Loucy (cell line): ENCODE measurements around the gene CASQ1.

ENCODE experiments used
- EZH2phosphoT487 ChIP-seq: fragments of 200-600 bp; IDR thresholded peaks from 2 replicates; pipeline ENCODE4 v1.6.1; 2018; ENCODE audit warnings: antibody characterized with exemption, mild to moderate bottlenecking, moderate library complexity, borderline replicate concordance
- TF ChIP-seq, protein P1 (sequence below): fragments of 200-600 bp; sonication (generic); conservative IDR thresholded peaks from 2 replicates; pipeline ENCODE4 v1.5.1; 2014; ENCODE audit warnings: mild to moderate bottlenecking, antibody characterized with exemption, low read length

DNA sequence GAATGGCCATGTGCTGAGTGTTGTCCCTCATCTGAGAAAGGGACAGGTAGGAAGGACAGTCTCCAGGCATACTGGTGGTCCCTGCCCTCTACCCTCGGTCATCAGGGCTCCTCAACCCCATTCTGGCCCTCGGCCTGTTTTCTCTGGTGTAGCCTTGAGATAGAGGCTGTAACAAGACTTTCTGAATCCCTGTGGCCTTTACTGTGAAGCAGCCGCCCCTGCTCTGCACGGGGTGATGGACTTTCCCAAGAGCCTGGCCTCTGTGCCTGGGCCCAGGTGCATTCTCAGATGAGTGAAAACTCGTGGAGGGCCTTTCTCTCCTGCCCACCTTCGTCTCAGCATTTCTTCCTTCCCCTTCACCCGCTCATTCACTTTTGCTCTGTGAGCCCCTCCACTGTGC is 3.0 kb upstream of the CASQ1 start:
- TF ChIP-seq, protein P1, sequence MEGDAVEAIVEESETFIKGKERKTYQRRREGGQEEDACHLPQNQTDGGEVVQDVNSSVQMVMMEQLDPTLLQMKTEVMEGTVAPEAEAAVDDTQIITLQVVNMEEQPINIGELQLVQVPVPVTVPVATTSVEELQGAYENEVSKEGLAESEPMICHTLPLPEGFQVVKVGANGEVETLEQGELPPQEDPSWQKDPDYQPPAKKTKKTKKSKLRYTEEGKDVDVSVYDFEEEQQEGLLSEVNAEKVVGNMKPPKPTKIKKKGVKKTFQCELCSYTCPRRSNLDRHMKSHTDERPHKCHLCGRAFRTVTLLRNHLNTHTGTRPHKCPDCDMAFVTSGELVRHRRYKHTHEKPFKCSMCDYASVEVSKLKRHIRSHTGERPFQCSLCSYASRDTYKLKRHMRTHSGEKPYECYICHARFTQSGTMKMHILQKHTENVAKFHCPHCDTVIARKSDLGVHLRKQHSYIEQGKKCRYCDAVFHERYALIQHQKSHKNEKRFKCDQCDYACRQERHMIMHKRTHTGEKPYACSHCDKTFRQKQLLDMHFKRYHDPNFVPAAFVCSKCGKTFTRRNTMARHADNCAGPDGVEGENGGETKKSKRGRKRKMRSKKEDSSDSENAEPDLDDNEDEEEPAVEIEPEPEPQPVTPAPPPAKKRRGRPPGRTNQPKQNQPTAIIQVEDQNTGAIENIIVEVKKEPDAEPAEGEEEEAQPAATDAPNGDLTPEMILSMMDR = no peak
- TF ChIP-seq EZH2phosphoT487 = no peak
